NCI-H2196 (cell line): Measurements from ENCODE around the gene MBD3L2.
A peak's percentile ranks its signal among the peaks of the same experiment; 100 is the strongest.
"Not testable (repeated sequence)": the region's sequence is repeated elsewhere in the genome, so short reads cannot be mapped to it uniquely, and the experiment has no call there.

Experiments
- DNase-seq: peaks from one replicate; lab custom pipeline; 2025; ENCODE audit not compliant: unreplicated experiment; lab: John Stamatoyannopoulos, UW

The MBD3L2 gene

GRCh38 chr19:7059977-7060376 is 10.9 kb downstream of the MBD3L2 start:
- not testable (repeated sequence) for DNase-seq

GRCh38 chr19:7063339-7063738 is 14.2 kb downstream of the MBD3L2 start:
- no peak for DNase-seq

GRCh38 chr19:7063764-7064418 is 14.8 kb downstream of the MBD3L2 start:
- no peak for DNase-seq

- not testable (repeated sequence) for DNase-seq
These were observed 18.0 kb downstream of the MBD3L2 start for GRCh38 chr19:7067122-7067521.

- DNase-seq: no peak
These were observed 18.6 kb downstream of the MBD3L2 start for GRCh38 chr19:7067716-7068115.

GRCh38 chr19:7068599-7068998 is 19.5 kb downstream of the MBD3L2 start:
- DNase-seq: no peak

GRCh38 chr19:7069042-7069903 is 20.2 kb downstream of the MBD3L2 start, which contains the start of gene ZNF557:
Gene ZNF557 (plus strand): TSS chr19:7069703. CDS start chr19:7075075, 5,372 bp downstream.
- DNase-seq: peak; percentile 97

- no peak for DNase-seq
These were observed 20.7 kb downstream of the MBD3L2 start for GRCh38 chr19:7069904-7070226.

GRCh38 chr19:7072541-7072940 is 23.4 kb downstream of the MBD3L2 start:
- DNase-seq: no peak

- DNase-seq: no peak
These were observed 25.7 kb downstream of the MBD3L2 start for GRCh38 chr19:7074705-7075282.

GRCh38 chr19:7076151-7076550 is 27.0 kb downstream of the MBD3L2 start:
- DNase-seq: no peak

GRCh38 chr19:7078008-7078407 is 28.9 kb downstream of the MBD3L2 start:
- no peak for DNase-seq

- DNase-seq: no peak
These were observed 34.2 kb downstream of the MBD3L2 start for GRCh38 chr19:7083076-7083956.

GRCh38 chr19:7088999-7089398 is 39.9 kb downstream of the MBD3L2 start:
- DNase-seq: no peak

GRCh38 chr19:7098096-7098495 is 49.0 kb downstream of the MBD3L2 start:
- no peak for DNase-seq

- peak; percentile 100 for DNase-seq
These were observed 49.8 kb downstream of the MBD3L2 start for GRCh38 chr19:7098701-7099596.

GRCh38 chr19:7099597-7099921 is 50.4 kb downstream of the MBD3L2 start:
- DNase-seq: no peak
